ENCODE data around the gene PON1. TPM values are rescaled to one million over a fixed set of nuclear protein-coding genes. Genes with fewer than 3 reads are reported as not detected.

Gene PON1
- total RNA-seq, 1 donor from 2014 or later = not detected

- TF ChIP-seq CTCF (IDR thresholded peaks at IDR 0.05) = no peak
- intact Hi-C loops (cut with micrococcal nuclease) = no loop called here
- H3K27me3 Mint-ChIP-seq = peaks cover 6% of the 10 kb centered on the region
- ATAC-seq (ENCODE audit: low read depth) (no peak), DNase-seq (no peak)
- CTCF ChIA-PET = no interaction called here
- no peak overlapping the region for H3K4me3 Mint-ChIP-seq
- no peak overlapping the region for H3K27ac Mint-ChIP-seq
- H3K9me3 Mint-ChIP-seq = no peaks in the 10 kb centered on the region
- POLR2A ChIA-PET = no interaction called here
- H3K36me3 Mint-ChIP-seq (ENCODE audit: low read depth) = no peaks in the 10 kb centered on the region
- H3K4me1 Mint-ChIP-seq = no peaks in the 10 kb centered on the region
Observed at GRCh38 chr7:95357623-95358022, 33.3 kb upstream of the PON1 start.

GRCh38 chr7:95342642-95343307 lies 18.4 kb upstream of the PON1 start:
- no peak for ATAC-seq (ENCODE audit: low read depth)
- Mint-ChIP-seq H3K9me3 (no peaks in the 10 kb centered on the region), H3K27ac (no peak overlapping the region), H3K4me3 (no peak overlapping the region), H3K27me3 (peaks cover 3% of the 10 kb centered on the region), H3K4me1 (no peaks in the 10 kb centered on the region), H3K36me3 (ENCODE audit: low read depth) (no peaks in the 10 kb centered on the region)
- ChIA-PET CTCF (interaction anchor here (0.6 to 0.7 kb wide), 2 partner anchors 78 to 134 kb away, joined by 3 read pairs; no protein-coding TSS in a partner anchor), POLR2A (no interaction called here)
- DNase-seq = no peak
- TF ChIP-seq CTCF (IDR thresholded peaks at IDR 0.05) = no peak
- intact Hi-C loops (cut with micrococcal nuclease) = no loop called here

- Mint-ChIP-seq H3K27me3 (peaks cover 3% of the 10 kb centered on the region), H3K4me3 (no peak overlapping the region), H3K36me3 (ENCODE audit: low read depth) (no peaks in the 10 kb centered on the region), H3K4me1 (no peaks in the 10 kb centered on the region), H3K27ac (no peak overlapping the region), H3K9me3 (no peaks in the 10 kb centered on the region)
- ChIA-PET CTCF (no interaction called here), POLR2A (no interaction called here)
- ATAC-seq (ENCODE audit: low read depth) (no peak), DNase-seq (no peak)
- TF ChIP-seq CTCF (IDR thresholded peaks at IDR 0.05) = no peak
- intact Hi-C loops (cut with micrococcal nuclease) = no loop called here
Observed at GRCh38 chr7:95342029-95342428, 17.7 kb upstream of the PON1 start.

GRCh38 chr7:95340491-95340890 lies 16.2 kb upstream of the PON1 start:
- ChIA-PET POLR2A (no interaction called here), CTCF (no interaction called here)
- no peak overlapping the region for H3K4me3 Mint-ChIP-seq
- no peaks in the 10 kb centered on the region for H3K4me1 Mint-ChIP-seq
- no peak for TF ChIP-seq CTCF (IDR thresholded peaks at IDR 0.05)
- no peak overlapping the region for H3K27ac Mint-ChIP-seq
- H3K27me3 Mint-ChIP-seq = peaks cover 3% of the 10 kb centered on the region
- intact Hi-C loops (cut with micrococcal nuclease) = no loop called here
- ATAC-seq (ENCODE audit: low read depth) (no peak), DNase-seq (no peak)
- no peaks in the 10 kb centered on the region for H3K36me3 Mint-ChIP-seq (ENCODE audit: low read depth)
- no peaks in the 10 kb centered on the region for H3K9me3 Mint-ChIP-seq

- Mint-ChIP-seq H3K9me3 (no peaks in the 10 kb centered on the region), H3K36me3 (ENCODE audit: low read depth) (no peaks in the 10 kb centered on the region), H3K27me3 (peaks cover 3% of the 10 kb centered on the region), H3K4me3 (no peak overlapping the region), H3K27ac (no peak overlapping the region), H3K4me1 (no peaks in the 10 kb centered on the region)
- DNase-seq (no peak), ATAC-seq (ENCODE audit: low read depth) (no peak)
- CTCF ChIA-PET = no interaction called here
- POLR2A ChIA-PET = no interaction called here
- intact Hi-C loops (cut with micrococcal nuclease) = no loop called here
- no peak for TF ChIP-seq CTCF (IDR thresholded peaks at IDR 0.05)
Observed at GRCh38 chr7:95338832-95339231, 14.5 kb upstream of the PON1 start.
